Stimulated activated CD8-positive, alpha-beta memory T cell treated with anti-CD3 and anti-CD28 coated beads, Interleukin-15, amount 100 ng/mL, for 48 hours (primary cell): ENCODE results near the gene KCTD21.
"Not testable (repeated sequence)": the region's sequence is repeated elsewhere in the genome, so short reads cannot be mapped to it uniquely, and the experiment has no call there.

Experiments used
- DNase-seq, 2 donors: peaks; one replicate each; pipeline ENCODE4 v3.0.0-alpha.2; 2020; ENCODE audit warnings: low read depth in 2 of 2

Gene KCTD21

GRCh38 chr11:78177216-78177615 lies 11.2 kb downstream of the KCTD21 start:
- DNase-seq, result no peak

DNA sequence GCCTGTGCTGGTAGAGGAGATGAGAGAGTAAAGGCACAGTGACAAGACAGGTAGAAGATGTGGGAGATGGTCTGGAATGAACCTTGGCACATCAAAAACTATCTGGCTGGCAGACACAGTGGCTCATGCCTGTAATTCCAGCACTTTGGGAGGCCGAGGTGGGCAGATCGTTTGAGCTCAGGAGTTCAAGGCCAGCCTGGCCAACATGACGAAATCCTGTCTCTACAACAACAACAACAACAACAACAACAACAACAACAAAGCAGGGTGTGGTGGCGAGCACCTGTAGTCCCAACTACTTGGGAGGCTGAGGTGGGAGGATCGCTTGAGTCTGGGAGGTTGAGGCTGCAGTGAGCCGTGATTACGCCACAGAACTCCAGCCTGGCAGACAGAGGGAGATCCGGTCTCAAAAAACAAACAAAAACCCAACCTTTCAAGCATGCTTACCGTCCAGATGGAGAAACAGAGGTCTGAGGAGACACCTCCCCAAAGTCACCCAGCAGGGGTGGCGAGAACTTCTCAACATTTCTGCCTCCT lies 11.8 kb downstream of the KCTD21 start:
- DNase-seq, result no peak

DNA sequence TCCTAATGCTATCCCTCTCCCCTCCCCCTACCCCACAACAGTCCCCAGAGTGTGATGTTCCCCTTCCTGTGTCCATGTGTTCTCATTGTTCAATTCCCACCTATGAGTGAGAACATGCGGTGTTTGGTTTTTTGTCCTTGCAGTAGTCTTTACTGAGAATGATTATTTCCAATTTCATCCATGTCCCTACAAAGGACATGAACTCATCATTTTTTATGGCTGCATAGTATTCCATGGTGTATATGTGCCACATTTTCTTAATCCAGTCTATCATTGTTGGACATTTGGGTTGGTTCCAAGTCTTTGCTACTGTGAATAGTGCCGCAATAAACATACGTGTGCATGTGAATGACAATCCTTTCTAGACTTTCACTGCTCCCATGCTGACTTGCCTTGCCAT lies 12.6 kb downstream of the KCTD21 start:
- not testable (repeated sequence) for DNase-seq

GRCh38 chr11:78171951-78172350 lies 16.5 kb downstream of the KCTD21 start:
- DNase-seq, result no peak

- DNase-seq, result no peak
Observed at GRCh38 chr11:78170874-78171549, 17.4 kb downstream of the KCTD21 start.

DNA sequence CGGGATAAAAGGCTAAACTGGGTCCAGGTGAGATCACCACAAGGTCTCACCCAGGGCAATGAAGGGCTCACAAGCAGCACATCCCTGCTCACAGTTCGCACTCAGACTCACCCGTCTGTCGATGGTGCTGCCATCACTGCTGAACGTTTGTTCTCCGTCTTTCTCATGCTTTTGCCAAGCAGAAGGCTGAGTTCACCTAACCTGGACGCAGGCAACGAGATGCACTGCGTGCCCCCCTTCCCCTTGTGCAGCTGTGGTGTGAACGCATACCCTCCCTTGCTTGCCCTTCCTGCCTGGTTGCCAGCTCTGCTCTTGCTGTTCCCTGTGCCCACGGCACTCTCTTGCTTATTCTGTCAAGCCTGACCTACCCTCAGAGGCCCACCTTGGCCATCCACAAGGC lies 18.0 kb downstream of the KCTD21 start:
- DNase-seq, result no peak

- DNase-seq, result no peak
Observed at GRCh38 chr11:78168539-78169477, 19.6 kb downstream of the KCTD21 start.

- DNase-seq, result no peak
Observed at GRCh38 chr11:78166855-78167469, 21.5 kb downstream of the KCTD21 start.

DNA sequence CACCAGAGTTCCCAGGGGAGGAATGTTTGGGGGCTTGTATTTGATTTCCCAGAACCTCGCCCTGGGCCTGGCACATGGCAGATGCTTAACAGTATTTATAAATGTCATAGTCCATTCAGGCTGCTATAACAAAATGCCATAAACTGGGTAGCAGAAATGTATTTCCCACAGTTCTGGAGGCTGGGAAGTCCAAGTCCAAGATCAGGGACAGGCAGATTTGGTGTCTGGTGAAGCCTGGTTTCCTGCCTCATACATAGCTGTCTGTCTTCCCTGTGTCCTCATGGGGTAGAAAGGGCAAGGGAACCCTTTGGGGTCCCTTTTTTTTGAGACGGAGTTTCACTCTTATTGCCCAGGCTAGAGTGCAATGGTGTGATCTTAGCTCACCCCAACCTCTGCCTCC lies 24.0 kb downstream of the KCTD21 start:
- DNase-seq, result no peak

GRCh38 chr11:78163828-78164227 lies 24.6 kb downstream of the KCTD21 start:
- DNase-seq, result no peak

GRCh38 chr11:78161962-78162371 lies 26.5 kb downstream of the KCTD21 start:
- no peak for DNase-seq

- DNase-seq, result no peak
Observed at GRCh38 chr11:78161346-78161745, 27.1 kb downstream of the KCTD21 start.

DNA sequence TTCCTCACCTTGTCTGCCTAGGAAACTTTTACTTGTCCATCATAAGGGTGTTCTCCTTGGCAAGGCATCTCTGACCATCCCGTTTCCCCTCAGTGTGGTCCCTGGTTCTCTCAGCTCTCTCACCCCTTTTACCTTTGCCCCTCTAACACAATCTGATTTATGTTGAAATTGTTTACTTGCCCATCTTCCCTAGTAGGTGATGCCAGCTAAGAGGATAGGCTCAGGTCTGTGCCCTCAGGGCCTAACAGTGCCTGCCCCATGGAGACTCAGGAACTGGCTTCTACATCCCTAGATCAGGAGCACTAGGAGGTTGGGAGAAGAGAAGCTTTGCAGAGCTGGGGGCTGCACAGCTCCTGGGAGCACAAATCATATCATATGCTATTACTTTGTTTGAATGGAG lies 27.9 kb downstream of the KCTD21 start:
- DNase-seq, result no peak

DNA sequence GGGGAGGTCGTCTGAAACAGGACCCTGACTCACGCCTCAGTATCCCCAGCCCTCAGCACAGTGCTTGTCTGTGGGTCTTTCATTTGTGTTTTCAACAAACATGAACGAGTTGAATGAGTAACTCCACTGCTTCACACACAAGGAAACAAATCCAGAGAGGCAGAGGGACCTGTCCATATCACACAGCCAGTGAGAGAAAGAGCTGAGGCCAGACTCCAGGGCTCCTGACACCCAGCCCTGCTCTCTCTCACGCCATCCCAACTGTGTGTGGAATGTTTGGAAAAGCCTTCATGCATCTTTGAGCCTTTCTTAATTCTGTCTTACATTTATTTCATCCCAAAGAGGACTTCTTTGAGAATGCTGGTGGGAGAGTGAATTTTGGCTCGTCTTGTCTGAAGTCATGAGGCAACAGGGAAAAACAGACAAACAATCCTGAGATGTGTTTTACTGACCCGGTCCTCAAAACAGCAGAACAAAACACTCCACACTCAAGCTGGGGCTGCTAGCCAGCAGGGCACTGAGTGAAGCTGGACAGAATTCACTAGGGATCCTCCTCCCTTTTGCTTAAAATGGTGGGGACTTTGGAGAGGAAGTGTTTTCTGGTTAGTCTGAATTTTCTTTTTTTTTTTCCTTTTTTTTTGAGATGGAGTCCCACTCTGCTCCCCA lies 29.3 kb downstream of the KCTD21 start:
- DNase-seq, result no peak

GRCh38 chr11:78156127-78156844 lies 32.1 kb downstream of the KCTD21 start:
- no peak for DNase-seq

- DNase-seq, result no peak
Observed at GRCh38 chr11:78151804-78152203, 36.6 kb downstream of the KCTD21 start.

- DNase-seq, result no peak
Observed at GRCh38 chr11:78150754-78151153, 37.7 kb downstream of the KCTD21 start.

GRCh38 chr11:78150346-78150745 lies 38.1 kb downstream of the KCTD21 start:
- DNase-seq, result no peak

GRCh38 chr11:78149646-78150045 lies 38.8 kb downstream of the KCTD21 start:
- DNase-seq, result no peak

GRCh38 chr11:78147807-78148206 lies 40.6 kb downstream of the KCTD21 start:
- no peak for DNase-seq

DNA sequence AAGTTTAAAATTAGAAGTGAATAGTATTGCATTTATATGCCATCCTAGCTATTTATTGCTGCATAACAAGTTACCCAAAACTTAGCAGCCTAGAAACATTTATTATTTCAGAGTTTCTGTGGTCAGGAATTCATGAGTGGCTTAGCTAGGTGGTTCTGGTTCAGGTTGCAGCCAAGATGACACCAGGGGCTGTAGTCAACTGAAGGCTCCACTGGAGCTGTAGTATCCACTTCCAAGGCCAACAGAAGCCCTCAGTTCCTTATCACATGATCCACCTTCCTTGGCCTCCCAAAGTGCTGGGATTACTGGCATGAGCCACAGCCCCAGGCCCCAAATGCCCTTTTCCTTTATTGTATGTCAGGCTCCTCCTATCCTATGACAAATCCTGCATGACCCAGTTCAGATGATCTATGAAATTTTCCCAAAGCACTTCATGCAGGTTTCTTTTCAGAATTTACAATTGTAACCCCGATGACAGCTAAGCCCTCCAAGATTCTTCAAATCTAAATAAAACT lies 42.9 kb downstream of the KCTD21 start:
- DNase-seq, result no peak
